Inferior parietal cortex (tissue), 1 donor: Measurements from ENCODE around the gene MXD3.
"Not testable (repeated sequence)": the region's sequence is repeated elsewhere in the genome, so short reads cannot be mapped to it uniquely, and the experiment has no call there.

Experiments used
- DNase-seq: peaks from one replicate; pipeline ENCODE4 v3.0.0-alpha.2; 2016; ENCODE audit errors: extremely low spot score

MXD3 gene

GRCh38 chr5:177343777-177344176, 32.1 kb upstream of the MXD3 start:
- no peak for DNase-seq

- DNase-seq, result not testable (repeated sequence)
Observed at GRCh38 chr5:177343000-177343399, 31.3 kb upstream of the MXD3 start.

- no peak for DNase-seq
Observed at GRCh38 chr5:177339107-177339638, 27.5 kb upstream of the MXD3 start.

GRCh38 chr5:177338251-177339106, 26.8 kb upstream of the MXD3 start:
- DNase-seq, result no peak

- DNase-seq, result no peak
Observed at GRCh38 chr5:177336603-177337494, 25.2 kb upstream of the MXD3 start.

GRCh38 chr5:177336112-177336511, 24.4 kb upstream of the MXD3 start:
- DNase-seq, result no peak

- no peak for DNase-seq
Observed at GRCh38 chr5:177335701-177336065, 24.0 kb upstream of the MXD3 start.

- DNase-seq, result no peak
Observed at GRCh38 chr5:177334781-177335700, 23.3 kb upstream of the MXD3 start.

- DNase-seq, result no peak
Observed at GRCh38 chr5:177334155-177334551, 22.5 kb upstream of the MXD3 start.

- DNase-seq, result no peak
Observed at GRCh38 chr5:177333420-177334154, 21.9 kb upstream of the MXD3 start.

GRCh38 chr5:177332896-177333260, 21.2 kb upstream of the MXD3 start:
- no peak for DNase-seq

- DNase-seq, result no peak
Observed at GRCh38 chr5:177332031-177332895, 20.6 kb upstream of the MXD3 start.

- no peak for DNase-seq
Observed at GRCh38 chr5:177330991-177331842, 19.5 kb upstream of the MXD3 start.

- DNase-seq, result no peak
Observed at GRCh38 chr5:177329883-177330282, 18.2 kb upstream of the MXD3 start.

- DNase-seq, result no peak
Observed at GRCh38 chr5:177328545-177329231, 17.0 kb upstream of the MXD3 start.

GRCh38 chr5:177327539-177328522, 16.1 kb upstream of the MXD3 start:
- DNase-seq, result no peak

GRCh38 chr5:177325868-177326381, 14.2 kb upstream of the MXD3 start:
- DNase-seq, result no peak
